Liver (tissue), 9 donors: ENCODE results near the gene KIF26B. TPM values are rescaled to one million over a fixed set of nuclear protein-coding genes. Genes with fewer than 3 reads are reported as not detected.

Experiments used
- DNase-seq: peaks from one replicate; pipeline ENCODE4 v3.0.0-alpha.2; 2017; ENCODE audit warnings: low spot score
- H3K27ac ChIP-seq, 2 donors: one replicate each; pipeline ENCODE4 v1.7.0; 2013; ENCODE audit warnings: inconsistent platforms in 2 of 2, low read length in 2 of 2, control low read depth in 1 of 2, low read depth in 1 of 2, mild to moderate bottlenecking in 1 of 2
- H3K27me3 ChIP-seq, 4 donors: one replicate each; pipeline versions ENCODE4 v1.6.1 to v1.7.0; 2013; ENCODE audit warnings: low read length in 3 of 4, inconsistent platforms in 1 of 4, mild to moderate bottlenecking in 1 of 4, moderate library complexity in 1 of 4; ENCODE audit not compliant: control insufficient read depth in 4 of 4, insufficient read depth in 4 of 4
- H3K36me3 ChIP-seq, 4 donors: one replicate each; pipeline versions ENCODE4 v1.6.1 to v1.7.0; 2013; ENCODE audit warnings: low read length in 3 of 4, mild to moderate bottlenecking in 3 of 4, low read depth in 1 of 4, moderate library complexity in 1 of 4; ENCODE audit not compliant: control insufficient read depth in 4 of 4, insufficient read depth in 3 of 4
- H3K4me1 ChIP-seq, 4 donors: one replicate each; pipeline versions ENCODE4 v1.6.1 to v1.7.0; 2013; ENCODE audit warnings: low read length in 3 of 4, mild to moderate bottlenecking in 3 of 4, moderate library complexity in 1 of 4; ENCODE audit not compliant: control insufficient read depth in 4 of 4, insufficient read depth in 4 of 4
- H3K4me3 ChIP-seq, 3 donors: one replicate each; pipeline versions ENCODE4 v1.6.1 to v1.7.0; 2013; ENCODE audit warnings: low read length in 3 of 3, control low read depth in 1 of 3, low read depth in 1 of 3, mild to moderate bottlenecking in 1 of 3
- H3K9ac ChIP-seq, 2 donors: one replicate each; pipeline ENCODE4 v1.7.0; 2013; ENCODE audit warnings: low read length in 2 of 2, mild to moderate bottlenecking in 2 of 2, moderate library complexity in 2 of 2, control low read depth in 1 of 2, low read depth in 1 of 2
- H3K9me3 ChIP-seq, 4 donors: one replicate each; pipeline versions ENCODE4 v1.6.1 to v1.7.0; 2013; ENCODE audit warnings: low read length in 3 of 4; ENCODE audit not compliant: control insufficient read depth in 4 of 4
- ATF3 ChIP-seq: IDR thresholded peaks from 2 replicates; pipeline ENCODE4 v1.6.1; 2016; ENCODE audit warnings: antibody characterized with exemption
- CTCF ChIP-seq: fragments of 150-350 bp; IDR thresholded peaks from 2 replicates; pipeline ENCODE4 v1.5.1; 2017; ENCODE audit warnings: improper control_type of control experiment, low read depth, low read length; ENCODE audit not compliant: missing input control
- EGR1 ChIP-seq, 2 donors: IDR thresholded peaks; 2 replicates each; pipeline ENCODE4 v1.6.1; 2016 to 2018; ENCODE audit warnings: antibody characterized with exemption in 2 of 2, low read depth in 2 of 2
- FOXA1 ChIP-seq: IDR thresholded peaks from 2 replicates; pipeline ENCODE4 v1.6.1; 2016; ENCODE audit warnings: antibody characterized with exemption
- GABPA ChIP-seq, 2 donors: IDR thresholded peaks in 1 of 2; conservative IDR thresholded peaks in 1 of 2; 2 replicates each; pipeline ENCODE4 v1.6.1; 2016; ENCODE audit warnings: antibody characterized with exemption in 2 of 2, mild to moderate bottlenecking in 1 of 2, moderate library complexity in 1 of 2
- HNF4A ChIP-seq, 2 donors: conservative IDR thresholded peaks; 2 replicates each; pipeline ENCODE4 v1.6.1; 2016; ENCODE audit warnings: antibody characterized with exemption in 2 of 2, mild to moderate bottlenecking in 2 of 2
- HNF4G ChIP-seq: IDR thresholded peaks from 2 replicates; pipeline ENCODE4 v1.6.1; 2016; ENCODE audit warnings: antibody characterized with exemption
- JUND ChIP-seq, 2 donors: IDR thresholded peaks; 2 replicates each; pipeline ENCODE4 v1.6.1; 2016; ENCODE audit warnings: antibody characterized with exemption in 2 of 2
- NR2F2 ChIP-seq: IDR thresholded peaks from 2 replicates; pipeline ENCODE4 v1.6.1; 2016; ENCODE audit warnings: antibody characterized with exemption
- RAD21 ChIP-seq, 2 donors: IDR thresholded peaks; 2 replicates each; pipeline ENCODE4 v1.6.1; 2016; ENCODE audit warnings: antibody characterized with exemption in 2 of 2, mild to moderate bottlenecking in 2 of 2
- RXRA ChIP-seq, 2 donors: IDR thresholded peaks; 2 replicates each; pipeline ENCODE4 v1.6.1; 2017 to 2018; ENCODE audit warnings: antibody characterized with exemption in 2 of 2, mild to moderate bottlenecking in 1 of 2
- SP1 ChIP-seq: IDR thresholded peaks from 2 replicates; pipeline ENCODE4 v1.6.1; 2018; ENCODE audit warnings: antibody characterized with exemption, mild to moderate bottlenecking
- TAF1 ChIP-seq: conservative IDR thresholded peaks from 2 replicates; pipeline ENCODE4 v1.6.1; 2016; ENCODE audit warnings: antibody characterized with exemption, mild to moderate bottlenecking
- YY1 ChIP-seq: IDR thresholded peaks from 2 replicates; pipeline ENCODE4 v1.6.1; 2016; ENCODE audit warnings: antibody characterized with exemption, mild to moderate bottlenecking
- WGBS: extraction: QIAGEN DNeasy Blood & Tissue Kit; methylation state at CpG from one replicate; pipeline ENCODE4 v1.1.7; 2013; 5-methylcytosine and 5-hydroxymethylcytosine counted together
- polyA plus RNA-seq, 2 donors: library from polyadenylated mRNA; stranded (reverse) in 1 of 2; unstranded in 1 of 2; fragments of 200-250 nt in 1 of 2; fragments of >200 nt in 1 of 2; fragmentation: Nextera tagmentation in 1 of 2; extraction: Ambion mirVana in 1 of 2; gene quantifications; one replicate each; pipeline versions ENCODE4 v1.2.1 to v1.2.3, GENCODE V29; 2013 to 2015
- total RNA-seq, 2 donors: library from RNA; depleted of rRNA; stranded (reverse); fragments of >200 nt; gene quantifications; one replicate each; pipeline ENCODE4 v1.2.3, GENCODE V29; 2014
- TF ChIP-seq, protein P1 (sequence below): IDR thresholded peaks from 2 replicates; pipeline ENCODE4 v1.6.1; 2016; ENCODE audit warnings: antibody characterized with exemption, mild to moderate bottlenecking
- TF ChIP-seq, protein P2 (sequence below): IDR thresholded peaks from 2 replicates; pipeline ENCODE4 v1.6.1; 2016; ENCODE audit warnings: antibody characterized with exemption
- TF ChIP-seq, protein P3 (sequence below): IDR thresholded peaks from 2 replicates; pipeline ENCODE4 v1.6.1; 2016; ENCODE audit warnings: antibody characterized with exemption
- donor health status: healthy.
- donor health status: healthy.
- donor health status: healthy.
- donor health status: healthy.
- donor health status: healthy.

KIF26B gene
- total and polyA plus RNA-seq, 4 donors = 0.10 to 1.7 (median 0.34) TPM

- 90% methylated on average over 5 of the region's 5 CpGs for WGBS
- H3K36me3 ChIP-seq = no peaks in the 10 kb centered on the region
- H3K4me3 ChIP-seq = no peak overlapping the region
- H3K9ac ChIP-seq = no peak overlapping the region
- DNase-seq = no peak
- TF ChIP-seq YY1 (no peak), HNF4G (no peak), RAD21 (IDR thresholded peaks at IDR 0.05) (no peak), GABPA (IDR thresholded peaks at IDR 0.05 in 1 of 2, conservative IDR thresholded peaks at IDR 0.05 in 1 of 2) (no peak), CTCF (no peak), TAF1 (no peak), ATF3 (no peak), FOXA1 (no peak), HNF4A (conservative IDR thresholded peaks at IDR 0.05) (no peak), JUND (IDR thresholded peaks at IDR 0.05) (no peak), NR2F2 (no peak), EGR1 (IDR thresholded peaks at IDR 0.05; ENCODE audit: low read depth in 2 of 2) (no peak), RXRA (IDR thresholded peaks at IDR 0.05) (no peak)
- TF ChIP-seq, protein P1, sequence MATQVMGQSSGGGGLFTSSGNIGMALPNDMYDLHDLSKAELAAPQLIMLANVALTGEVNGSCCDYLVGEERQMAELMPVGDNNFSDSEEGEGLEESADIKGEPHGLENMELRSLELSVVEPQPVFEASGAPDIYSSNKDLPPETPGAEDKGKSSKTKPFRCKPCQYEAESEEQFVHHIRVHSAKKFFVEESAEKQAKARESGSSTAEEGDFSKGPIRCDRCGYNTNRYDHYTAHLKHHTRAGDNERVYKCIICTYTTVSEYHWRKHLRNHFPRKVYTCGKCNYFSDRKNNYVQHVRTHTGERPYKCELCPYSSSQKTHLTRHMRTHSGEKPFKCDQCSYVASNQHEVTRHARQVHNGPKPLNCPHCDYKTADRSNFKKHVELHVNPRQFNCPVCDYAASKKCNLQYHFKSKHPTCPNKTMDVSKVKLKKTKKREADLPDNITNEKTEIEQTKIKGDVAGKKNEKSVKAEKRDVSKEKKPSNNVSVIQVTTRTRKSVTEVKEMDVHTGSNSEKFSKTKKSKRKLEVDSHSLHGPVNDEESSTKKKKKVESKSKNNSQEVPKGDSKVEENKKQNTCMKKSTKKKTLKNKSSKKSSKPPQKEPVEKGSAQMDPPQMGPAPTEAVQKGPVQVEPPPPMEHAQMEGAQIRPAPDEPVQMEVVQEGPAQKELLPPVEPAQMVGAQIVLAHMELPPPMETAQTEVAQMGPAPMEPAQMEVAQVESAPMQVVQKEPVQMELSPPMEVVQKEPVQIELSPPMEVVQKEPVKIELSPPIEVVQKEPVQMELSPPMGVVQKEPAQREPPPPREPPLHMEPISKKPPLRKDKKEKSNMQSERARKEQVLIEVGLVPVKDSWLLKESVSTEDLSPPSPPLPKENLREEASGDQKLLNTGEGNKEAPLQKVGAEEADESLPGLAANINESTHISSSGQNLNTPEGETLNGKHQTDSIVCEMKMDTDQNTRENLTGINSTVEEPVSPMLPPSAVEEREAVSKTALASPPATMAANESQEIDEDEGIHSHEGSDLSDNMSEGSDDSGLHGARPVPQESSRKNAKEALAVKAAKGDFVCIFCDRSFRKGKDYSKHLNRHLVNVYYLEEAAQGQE = no peak
- TF ChIP-seq, protein P2, sequence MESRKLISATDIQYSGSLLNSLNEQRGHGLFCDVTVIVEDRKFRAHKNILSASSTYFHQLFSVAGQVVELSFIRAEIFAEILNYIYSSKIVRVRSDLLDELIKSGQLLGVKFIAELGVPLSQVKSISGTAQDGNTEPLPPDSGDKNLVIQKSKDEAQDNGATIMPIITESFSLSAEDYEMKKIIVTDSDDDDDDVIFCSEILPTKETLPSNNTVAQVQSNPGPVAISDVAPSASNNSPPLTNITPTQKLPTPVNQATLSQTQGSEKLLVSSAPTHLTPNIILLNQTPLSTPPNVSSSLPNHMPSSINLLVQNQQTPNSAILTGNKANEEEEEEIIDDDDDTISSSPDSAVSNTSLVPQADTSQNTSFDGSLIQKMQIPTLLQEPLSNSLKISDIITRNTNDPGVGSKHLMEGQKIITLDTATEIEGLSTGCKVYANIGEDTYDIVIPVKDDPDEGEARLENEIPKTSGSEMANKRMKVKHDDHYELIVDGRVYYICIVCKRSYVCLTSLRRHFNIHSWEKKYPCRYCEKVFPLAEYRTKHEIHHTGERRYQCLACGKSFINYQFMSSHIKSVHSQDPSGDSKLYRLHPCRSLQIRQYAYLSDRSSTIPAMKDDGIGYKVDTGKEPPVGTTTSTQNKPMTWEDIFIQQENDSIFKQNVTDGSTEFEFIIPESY = no peak
- TF ChIP-seq, protein P3, sequence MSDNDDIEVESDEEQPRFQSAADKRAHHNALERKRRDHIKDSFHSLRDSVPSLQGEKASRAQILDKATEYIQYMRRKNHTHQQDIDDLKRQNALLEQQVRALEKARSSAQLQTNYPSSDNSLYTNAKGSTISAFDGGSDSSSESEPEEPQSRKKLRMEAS = no peak
- no peak overlapping the region for H3K27ac ChIP-seq
- no peaks in the 10 kb centered on the region for H3K27me3 ChIP-seq
- H3K9me3 ChIP-seq = no peaks in the 10 kb centered on the region
- H3K4me1 ChIP-seq = no peaks in the 10 kb centered on the region
Observed at GRCh38 chr1:245461681-245462080, 306.9 kb downstream of the KIF26B start.

- Histone ChIP-seq H3K27me3 (no peaks in the 10 kb centered on the region), H3K36me3 (no peaks in the 10 kb centered on the region), H3K9ac (no peak overlapping the region), H3K27ac (no peak overlapping the region), H3K4me1 (no peaks in the 10 kb centered on the region), H3K9me3 (no peaks in the 10 kb centered on the region), H3K4me3 (no peak overlapping the region)
- 70% methylated on average over 7 of the region's 7 CpGs for WGBS
- DNase-seq = no peak
- TF ChIP-seq NR2F2 (no peak), EGR1 (IDR thresholded peaks at IDR 0.05; ENCODE audit: low read depth in 2 of 2) (no peak), SP1 (no peak), YY1 (no peak), CTCF (no peak), GABPA (IDR thresholded peaks at IDR 0.05 in 1 of 2, conservative IDR thresholded peaks at IDR 0.05 in 1 of 2) (no peak), TAF1 (no peak)
- TF ChIP-seq, protein P3 = no peak
- TF ChIP-seq, protein P1 = no peak
Observed at GRCh38 chr1:245462161-245462560, 307.4 kb downstream of the KIF26B start.
